Astrocyte (in vitro differentiated cells and primary cell): Measurements from ENCODE around the gene PTPRN2. TPM values are rescaled to one million over a fixed set of nuclear protein-coding genes. Genes with fewer than 3 reads are reported as not detected.

Experiments used
- DNase-seq: peaks from one replicate; pipeline ENCODE4 v3.0.0-alpha.2; 2010; ENCODE audit warnings: low read depth
- FAIRE-seq: peaks from 2 replicates; lab custom pipeline; 2011; peaks lifted over from hg19 to GRCh38; lab: Jason Lieb, UNC
- H2AFZ ChIP-seq: 2 replicates; pipeline ENCODE4 v1.6.0; 2012; ENCODE audit warnings: low read depth, low read length, inconsistent platforms
- H3K27ac ChIP-seq: 2 replicates; pipeline ENCODE4 v1.5.1; 2011; ENCODE audit warnings: low read depth, low read length, inconsistent platforms
- H3K27me3 ChIP-seq: 2 replicates; pipeline ENCODE4 v1.6.0; 2011; ENCODE audit warnings: low read length, inconsistent platforms; ENCODE audit not compliant: insufficient read depth
- H3K36me3 ChIP-seq: 2 replicates; pipeline ENCODE4 v1.5.1; 2011; ENCODE audit warnings: low read length, inconsistent platforms; ENCODE audit not compliant: insufficient read depth
- H3K4me1 ChIP-seq: 2 replicates; pipeline ENCODE4 v1.5.1; 2011; ENCODE audit warnings: low read length, inconsistent platforms; ENCODE audit not compliant: insufficient read depth
- H3K4me2 ChIP-seq: 2 replicates; pipeline ENCODE4 v1.6.0; 2012; ENCODE audit warnings: low read length, inconsistent platforms
- H3K4me3 ChIP-seq: 2 replicates; pipeline ENCODE4 v1.5.1; 2011; ENCODE audit warnings: low read depth, mild to moderate bottlenecking, low read length, inconsistent platforms; ENCODE audit not compliant: insufficient read depth
- H3K79me2 ChIP-seq: 2 replicates; pipeline ENCODE4 v1.6.0; 2012; ENCODE audit warnings: mild to moderate bottlenecking, low read length, inconsistent platforms; ENCODE audit not compliant: insufficient read depth
- H3K9ac ChIP-seq: 2 replicates; pipeline ENCODE4 v1.6.0; 2012; ENCODE audit warnings: mild to moderate bottlenecking, low read length, inconsistent platforms
- H3K9me3 ChIP-seq: 2 replicates; pipeline ENCODE4 v1.5.1; 2012; ENCODE audit warnings: low read depth, mild to moderate bottlenecking, low read length, inconsistent platforms; ENCODE audit not compliant: insufficient read depth
- H4K20me1 ChIP-seq: 2 replicates; pipeline ENCODE4 v1.6.0; 2012; ENCODE audit warnings: low read length, inconsistent platforms; ENCODE audit not compliant: insufficient read depth
- H3K27ac Mint-ChIP-seq: one replicate; pipeline ENCODE4 v1.8.0; 2021; ENCODE audit warnings: mild to moderate bottlenecking, mixed read lengths; ENCODE audit not compliant: unreplicated experiment
- H3K27me3 Mint-ChIP-seq: one replicate; pipeline ENCODE4 v1.8.0; 2021; ENCODE audit warnings: low read depth, mixed read lengths; ENCODE audit not compliant: unreplicated experiment
- H3K36me3 Mint-ChIP-seq: one replicate; pipeline ENCODE4 v1.8.0; 2021; ENCODE audit warnings: low read depth, mixed read lengths; ENCODE audit not compliant: unreplicated experiment
- H3K4me1 Mint-ChIP-seq: one replicate; pipeline ENCODE4 v1.8.0; 2021; ENCODE audit warnings: low read depth, mixed read lengths; ENCODE audit not compliant: unreplicated experiment
- H3K4me3 Mint-ChIP-seq: one replicate; pipeline ENCODE4 v1.8.0; 2021; ENCODE audit warnings: mild to moderate bottlenecking, moderate library complexity, mixed read lengths; ENCODE audit not compliant: unreplicated experiment
- H3K9me3 Mint-ChIP-seq: one replicate; pipeline ENCODE4 v1.8.0; 2021; ENCODE audit warnings: mild to moderate bottlenecking, mixed read lengths; ENCODE audit not compliant: unreplicated experiment
- CTCF ChIP-seq: IDR thresholded peaks from 2 replicates; pipeline ENCODE4 v1.5.1; 2011; ENCODE audit warnings: low read depth, mild to moderate bottlenecking, inconsistent platforms, low read length, moderate library complexity; ENCODE audit not compliant: insufficient read depth
- EZH2 ChIP-seq: IDR thresholded peaks from 2 replicates; pipeline ENCODE4 v1.6.1; 2012; ENCODE audit warnings: mild to moderate bottlenecking, low read length, inconsistent platforms; ENCODE audit not compliant: insufficient read depth
- total RNA-seq: library from RNA; stranded (reverse); gene quantifications from 2 replicates; pipeline ENCODE4 v1.2.1, GENCODE V29; 2021

Gene PTPRN2
- total RNA-seq, 1 donor from 2014 or later, result 0.09 TPM

DNA sequence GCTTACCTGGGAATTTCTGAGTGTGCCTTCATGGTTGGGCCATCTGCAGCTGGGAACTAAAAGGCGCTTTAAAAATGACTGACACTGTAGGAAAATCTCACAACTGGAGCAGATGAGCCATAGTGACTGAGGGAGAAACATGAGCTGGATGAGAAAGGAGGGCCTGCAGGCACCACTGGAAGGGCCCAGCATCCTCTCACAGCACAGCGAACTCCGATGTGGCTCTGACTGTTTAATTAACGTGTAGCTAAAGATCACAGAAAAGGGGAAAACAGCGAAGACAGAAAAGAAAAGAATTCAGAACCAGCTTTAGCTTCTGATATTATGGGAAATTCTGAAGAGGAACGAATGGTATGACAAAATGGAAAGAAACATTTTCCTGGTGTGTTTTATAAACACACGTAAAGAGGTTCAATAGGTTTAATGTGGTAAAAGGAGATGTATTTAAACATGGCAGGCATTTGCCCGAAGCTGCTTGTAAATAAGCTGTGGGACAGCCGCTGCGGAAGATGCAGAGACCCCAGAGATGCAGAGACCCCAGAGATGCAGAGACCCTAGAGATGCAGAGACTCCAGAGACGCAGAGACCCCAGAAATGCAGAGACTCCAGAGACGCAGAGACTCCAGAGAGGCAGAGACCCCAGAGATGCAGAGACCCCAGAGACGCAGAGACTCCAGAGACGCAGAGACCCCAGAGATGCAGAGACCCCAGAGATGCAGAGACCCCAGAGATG is 534.3 kb downstream of the PTPRN2 start:
- Histone ChIP-seq H3K9ac (no peak overlapping the region), H3K27ac (no peak overlapping the region), H4K20me1 (no peaks in the 10 kb centered on the region), H3K27me3 (no peaks in the 10 kb centered on the region), H3K4me1 (no peaks in the 10 kb centered on the region), H3K36me3 (no peaks in the 10 kb centered on the region), H3K4me3 (no peak overlapping the region), H3K4me2 (no peak overlapping the region), H3K9me3 (peaks cover 21% of the 10 kb centered on the region), H3K79me2 (no peaks in the 10 kb centered on the region), H2AFZ (no peak overlapping the region)
- Mint-ChIP-seq H3K36me3 (no peaks in the 10 kb centered on the region), H3K4me1 (no peaks in the 10 kb centered on the region), H3K27me3 (no peaks in the 10 kb centered on the region), H3K4me3 (no peak overlapping the region), H3K9me3 (peaks cover 19% of the 10 kb centered on the region), H3K27ac (no peak overlapping the region)
- DNase-seq, result no peak
- no peak for FAIRE-seq
- TF ChIP-seq CTCF (no peak), EZH2 (no peak)

DNA sequence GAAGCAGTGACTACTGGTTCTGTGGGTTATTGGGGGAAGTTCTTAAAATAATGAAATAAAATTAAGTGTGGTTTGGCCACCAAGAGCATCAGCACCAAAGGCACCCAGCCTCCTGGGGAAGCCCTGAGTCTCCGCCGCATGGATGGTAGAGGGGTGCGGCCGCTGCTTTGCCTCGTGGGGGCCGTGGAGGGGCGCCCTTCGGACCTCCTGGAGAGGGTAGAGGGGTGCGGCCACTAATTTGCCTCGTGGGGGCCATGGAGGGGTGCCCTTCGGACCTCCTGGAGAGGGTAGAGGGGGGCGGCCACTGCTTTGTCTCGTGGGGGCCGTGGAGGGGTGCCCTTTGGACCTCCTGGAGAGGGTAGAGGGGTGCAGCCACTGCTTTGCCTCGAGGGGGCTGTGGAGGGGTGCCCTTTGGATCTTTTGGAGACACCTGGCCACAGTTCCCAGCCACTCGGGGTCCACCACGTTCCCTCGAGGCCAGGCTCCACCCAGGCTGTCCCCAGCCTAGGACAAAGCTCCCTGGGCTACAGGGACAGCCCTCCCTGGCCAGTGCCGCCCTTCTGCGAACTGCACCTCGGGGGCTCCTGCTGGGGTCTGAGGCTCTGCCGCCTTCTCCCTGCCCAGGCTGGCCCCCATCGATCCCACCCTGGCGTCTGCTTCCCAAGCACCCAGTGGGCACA is 535.1 kb downstream of the PTPRN2 start:
- H3K27ac ChIP-seq, result no peak overlapping the region
- Mint-ChIP-seq H3K27me3 (no peaks in the 10 kb centered on the region), H3K36me3 (no peaks in the 10 kb centered on the region), H3K4me1 (no peaks in the 10 kb centered on the region), H3K4me3 (no peak overlapping the region), H3K27ac (no peak overlapping the region), H3K9me3 (peaks cover 19% of the 10 kb centered on the region)
- H2AFZ ChIP-seq, result no peak overlapping the region
- H3K4me1 ChIP-seq, result no peaks in the 10 kb centered on the region
- no peak for TF ChIP-seq EZH2
- no peaks in the 10 kb centered on the region for H3K79me2 ChIP-seq
- peaks cover 19% of the 10 kb centered on the region for H3K9me3 ChIP-seq
- no peak for FAIRE-seq
- no peak overlapping the region for H3K9ac ChIP-seq
- no peak overlapping the region for H3K4me3 ChIP-seq
- H3K27me3 ChIP-seq, result no peaks in the 10 kb centered on the region
- DNase-seq, result no peak
- no peaks in the 10 kb centered on the region for H3K36me3 ChIP-seq
- H4K20me1 ChIP-seq, result no peaks in the 10 kb centered on the region
- H3K4me2 ChIP-seq, result no peak overlapping the region

DNA sequence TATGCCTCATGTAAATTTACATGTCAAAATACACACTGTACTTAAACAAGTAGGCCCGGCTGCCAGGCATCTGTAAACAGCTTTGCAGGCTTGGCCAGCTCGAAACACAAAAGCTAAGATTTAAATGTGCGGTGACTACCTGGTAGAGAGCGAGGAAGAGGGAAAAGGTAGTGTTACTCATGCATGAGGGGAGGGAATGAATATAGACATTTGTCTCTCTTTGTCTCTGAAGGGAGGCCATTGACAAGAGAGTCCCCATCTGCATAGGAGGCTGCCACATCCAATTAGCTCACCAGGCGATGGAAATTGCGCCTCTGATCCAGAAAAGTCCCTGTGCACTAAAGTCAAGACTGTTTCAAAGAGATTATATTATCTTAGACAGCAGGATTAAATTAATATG is 535.8 kb downstream of the PTPRN2 start:
- H4K20me1 ChIP-seq, result no peaks in the 10 kb centered on the region
- H3K27ac Mint-ChIP-seq, result no peak overlapping the region
- peaks cover 16% of the 10 kb centered on the region for H3K9me3 Mint-ChIP-seq
- peaks cover 20% of the 10 kb centered on the region for H3K9me3 ChIP-seq
- FAIRE-seq (no peak), DNase-seq (no peak)
- H3K27ac ChIP-seq, result no peak overlapping the region
- no peaks in the 10 kb centered on the region for H3K4me1 Mint-ChIP-seq
- no peak overlapping the region for H3K4me3 Mint-ChIP-seq
- no peak overlapping the region for H3K9ac ChIP-seq
- H3K4me3 ChIP-seq, result no peak overlapping the region
- H3K36me3 Mint-ChIP-seq, result no peaks in the 10 kb centered on the region
- no peaks in the 10 kb centered on the region for H3K4me1 ChIP-seq
- H3K4me2 ChIP-seq, result no peak overlapping the region
- TF ChIP-seq CTCF (no peak), EZH2 (no peak)
- H3K27me3 ChIP-seq, result no peaks in the 10 kb centered on the region
- no peaks in the 10 kb centered on the region for H3K27me3 Mint-ChIP-seq
- H3K36me3 ChIP-seq, result no peaks in the 10 kb centered on the region
- H3K79me2 ChIP-seq, result no peaks in the 10 kb centered on the region
- no peak overlapping the region for H2AFZ ChIP-seq
